ENCODE data around the gene ZFP57. TPM values are rescaled to one million over a fixed set of nuclear protein-coding genes. Genes with fewer than 3 reads are reported as not detected.

ZFP57 gene
- polyA plus RNA-seq, 1 donor (not counting 4 experiments of a cell fraction or from before 2014, with no cell fraction given) = 17.4 TPM

- Histone ChIP-seq H3K4me2 (ENCODE audit: control insufficient read depth, extremely low read depth, insufficient read depth, low read depth, low read length) (no peak overlapping the region), H3K9ac (ENCODE audit: control insufficient read depth, extremely low read depth, insufficient read depth, low read length) (no peak overlapping the region), H3K27ac (ENCODE audit: control insufficient read depth, insufficient read depth, low read length) (no peak overlapping the region), H3K9me3 (ENCODE audit: control insufficient read depth, low read depth, low read length) (no peaks in the 10 kb centered on the region), H4K20me1 (ENCODE audit: control insufficient read depth, extremely low read depth, insufficient read depth, low read length) (no peaks in the 10 kb centered on the region), H3K4me1 (ENCODE audit: control insufficient read depth, extremely low read depth, insufficient read depth, low read length) (peaks cover 11% of the 10 kb centered on the region), H3K27me3 (ENCODE audit: control insufficient read depth, extremely low read depth, insufficient read depth, low read length) (no peaks in the 10 kb centered on the region), H3K4me3 (ENCODE audit: control insufficient read depth in 2 of 3, extremely low read depth in 1 of 3, insufficient read depth in 2 of 3, low read depth in 1 of 3, low read length in 3 of 3) (no peak overlapping the region), H3K79me2 (ENCODE audit: control insufficient read depth, insufficient read depth, low read length) (no peaks in the 10 kb centered on the region), H3K36me3 (ENCODE audit: control insufficient read depth in 2 of 2, extremely low read depth in 1 of 2, insufficient read depth in 2 of 2, low read length in 2 of 2) (no peaks in the 10 kb centered on the region), H3K9me1 (ENCODE audit: control insufficient read depth, extremely low read depth, insufficient read depth, low read length) (no peaks in the 10 kb centered on the region), H2AFZ (ENCODE audit: control insufficient read depth, low read length) (no peak overlapping the region)
- DNase-seq (ENCODE audit: low read depth, low spot score) (no peak), FAIRE-seq (no peak)
- TF ChIP-seq, protein P1, sequence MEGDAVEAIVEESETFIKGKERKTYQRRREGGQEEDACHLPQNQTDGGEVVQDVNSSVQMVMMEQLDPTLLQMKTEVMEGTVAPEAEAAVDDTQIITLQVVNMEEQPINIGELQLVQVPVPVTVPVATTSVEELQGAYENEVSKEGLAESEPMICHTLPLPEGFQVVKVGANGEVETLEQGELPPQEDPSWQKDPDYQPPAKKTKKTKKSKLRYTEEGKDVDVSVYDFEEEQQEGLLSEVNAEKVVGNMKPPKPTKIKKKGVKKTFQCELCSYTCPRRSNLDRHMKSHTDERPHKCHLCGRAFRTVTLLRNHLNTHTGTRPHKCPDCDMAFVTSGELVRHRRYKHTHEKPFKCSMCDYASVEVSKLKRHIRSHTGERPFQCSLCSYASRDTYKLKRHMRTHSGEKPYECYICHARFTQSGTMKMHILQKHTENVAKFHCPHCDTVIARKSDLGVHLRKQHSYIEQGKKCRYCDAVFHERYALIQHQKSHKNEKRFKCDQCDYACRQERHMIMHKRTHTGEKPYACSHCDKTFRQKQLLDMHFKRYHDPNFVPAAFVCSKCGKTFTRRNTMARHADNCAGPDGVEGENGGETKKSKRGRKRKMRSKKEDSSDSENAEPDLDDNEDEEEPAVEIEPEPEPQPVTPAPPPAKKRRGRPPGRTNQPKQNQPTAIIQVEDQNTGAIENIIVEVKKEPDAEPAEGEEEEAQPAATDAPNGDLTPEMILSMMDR (optimal IDR thresholded peaks at IDR 0.05 in 1 of 3, IDR thresholded peaks at IDR 0.05 in 1 of 3, conservative IDR thresholded peaks at IDR 0.05 in 1 of 3; ENCODE audit: extremely low read depth in 1 of 3, insufficient read depth in 2 of 3, low read length in 3 of 3) = no peak
- no peak for TF ChIP-seq EZH2 (IDR thresholded peaks at IDR 0.05; ENCODE audit: low read length)
- dilution Hi-C loops (cut with MboI; ENCODE audit: extremely low pct_ligation_motif_present, low sequenced_read_pairs) = no loop called here
Observed at GRCh38 chr6:29661071-29661470, 19.9 kb downstream of the ZFP57 start.

- DNase-seq (ENCODE audit: low read depth, low spot score) (no peak), FAIRE-seq (no peak)
- no peaks in the 10 kb centered on the region for H4K20me1 ChIP-seq (ENCODE audit: control insufficient read depth, extremely low read depth, insufficient read depth, low read length)
- no peak within 1 kb of the TSS for H2AFZ ChIP-seq (ENCODE audit: control insufficient read depth, low read length)
- H3K9me1 ChIP-seq (ENCODE audit: control insufficient read depth, extremely low read depth, insufficient read depth, low read length) = no peaks in the 10 kb centered on the region
- no peak for TF ChIP-seq EZH2 (IDR thresholded peaks at IDR 0.05; ENCODE audit: low read length)
- TF ChIP-seq, protein P1 (optimal IDR thresholded peaks at IDR 0.05 in 1 of 3, IDR thresholded peaks at IDR 0.05 in 1 of 3, conservative IDR thresholded peaks at IDR 0.05 in 1 of 3; ENCODE audit: extremely low read depth in 1 of 3, insufficient read depth in 2 of 3, low read length in 3 of 3) = no peak
- dilution Hi-C loops (cut with MboI; ENCODE audit: extremely low pct_ligation_motif_present, low sequenced_read_pairs) = no loop called here
- no peaks in the 10 kb centered on the region for H3K27me3 ChIP-seq (ENCODE audit: control insufficient read depth, extremely low read depth, insufficient read depth, low read length)
- peaks cover 2% of the 10 kb centered on the region for H3K4me1 ChIP-seq (ENCODE audit: control insufficient read depth, extremely low read depth, insufficient read depth, low read length)
- H3K9ac ChIP-seq (ENCODE audit: control insufficient read depth, extremely low read depth, insufficient read depth, low read length) = no peak within 1 kb of the TSS
- H3K4me3 ChIP-seq (ENCODE audit: control insufficient read depth in 2 of 3, extremely low read depth in 1 of 3, insufficient read depth in 2 of 3, low read depth in 1 of 3, low read length in 3 of 3) = no peak within 1 kb of the TSS
- H3K79me2 ChIP-seq (ENCODE audit: control insufficient read depth, insufficient read depth, low read length) = no peaks in the 10 kb centered on the region
- H3K27ac ChIP-seq (ENCODE audit: control insufficient read depth, insufficient read depth, low read length) = no peak within 1 kb of the TSS
- no peaks in the 10 kb centered on the region for H3K36me3 ChIP-seq (ENCODE audit: control insufficient read depth in 2 of 2, extremely low read depth in 1 of 2, insufficient read depth in 2 of 2, low read length in 2 of 2)
- H3K4me2 ChIP-seq (ENCODE audit: control insufficient read depth, extremely low read depth, insufficient read depth, low read depth, low read length) = no peak within 1 kb of the TSS
- no peaks in the 10 kb centered on the region for H3K9me3 ChIP-seq (ENCODE audit: control insufficient read depth, low read depth, low read length)
Observed at GRCh38 chr6:29656798-29657197, 24.2 kb downstream of the ZFP57 start, which contains the start of gene MOG. Gene MOG (plus strand): TSS chr6:29657092. CDS start chr6:29657210, 118 bp downstream.
